Measurements from ENCODE around the gene AGR2.
A peak's percentile ranks its signal among the peaks of the same experiment; 100 is the strongest.
"Not testable (repeated sequence)": the region's sequence is repeated elsewhere in the genome, so short reads cannot be mapped to it uniquely, and the experiment has no call there.

AGR2 gene

GRCh38 chr7:16773326-16773725 is 31.5 kb downstream of the AGR2 start:
- DNase-seq = no peak

- no peak for DNase-seq
Observed at GRCh38 chr7:16770657-16771329, 34.0 kb downstream of the AGR2 start.

- DNase-seq = not testable (repeated sequence)
Observed at GRCh38 chr7:16769994-16770393, 34.8 kb downstream of the AGR2 start.

- DNase-seq = no peak
Observed at GRCh38 chr7:16765436-16765859, 39.4 kb downstream of the AGR2 start.

GRCh38 chr7:16764942-16765341 is 39.9 kb downstream of the AGR2 start:
- no peak for DNase-seq

GRCh38 chr7:16762177-16762576 is 42.6 kb downstream of the AGR2 start:
- no peak for DNase-seq

GRCh38 chr7:16759840-16760239 is 45.0 kb downstream of the AGR2 start:
- no peak for DNase-seq

- peak in 1 of 2 donors; percentile 19 for DNase-seq
Observed at GRCh38 chr7:16758631-16759611, 45.9 kb downstream of the AGR2 start.

GRCh38 chr7:16758036-16758435 is 46.8 kb downstream of the AGR2 start:
- no peak for DNase-seq

- no peak for DNase-seq
Observed at GRCh38 chr7:16755397-16755796, 49.4 kb downstream of the AGR2 start.

- no peak for DNase-seq
Observed at GRCh38 chr7:16754856-16755317, 49.9 kb downstream of the AGR2 start.

- DNase-seq = peak in 1 of 2 donors; percentile 1
Observed at GRCh38 chr7:16753932-16754855, 50.6 kb downstream of the AGR2 start.

- peak; percentile 46 to 61 for DNase-seq
Observed at GRCh38 chr7:16753102-16753931, 51.5 kb downstream of the AGR2 start, which contains the start of gene TSPAN13. TSPAN13 (plus strand) TSS chr7:16753755; CDS start chr7:16753968, 213 bp downstream.

GRCh38 chr7:16747102-16747501 is 57.7 kb downstream of the AGR2 start:
- DNase-seq = no peak

- DNase-seq = no peak
Observed at GRCh38 chr7:16745645-16746044, 59.2 kb downstream of the AGR2 start.

GRCh38 chr7:16744518-16745250 is 60.1 kb downstream of the AGR2 start:
- no peak for DNase-seq

- no peak for DNase-seq
Observed at GRCh38 chr7:16743236-16743635, 61.6 kb downstream of the AGR2 start.

- no peak for DNase-seq
Observed at GRCh38 chr7:16742547-16742946, 62.3 kb downstream of the AGR2 start.
